GM12878 (cell line): ENCODE measurements around the gene PNISR. TPM values are rescaled to one million over a fixed set of nuclear protein-coding genes. Genes with fewer than 3 reads are reported as not detected.

Experiments used
- ATAC-seq: fragments of 200-7000 bp; cut with Tn5 transposase; 3 replicates; pipeline ENCODE4 v1.9.1; 2020; ENCODE audit warnings: mild to moderate bottlenecking, moderate library complexity
- BruUV-seq: library from RNA; stranded (reverse); fragments of 400-500 nt; replicated peaks from 2 replicates; lab custom pipeline; 2021; lab: Mats Ljungman, UMichigan
- CTCF ChIA-PET: fragments of 300-600 bp; sonication (Branson Sonifier 250); formaldehyde crosslinking; extraction: SDS; loops from one replicate; lab custom pipeline; 2021; ENCODE audit warnings: inconsistent platforms; lab: Yijun Ruan, JAX
- POLR2A ChIA-PET: fragments of 350-600 bp; formaldehyde crosslinking; extraction: SDS; loops from one replicate; lab custom pipeline; 2021; ENCODE audit warnings: inconsistent platforms; lab: Charles Lee
- RAD21 ChIA-PET: fragments of 300-600 bp; sonication (Branson Sonifier 250); formaldehyde crosslinking; loops from one replicate; lab custom pipeline; 2023; ENCODE audit warnings: antibody characterized with exemption; ENCODE audit not compliant: unreplicated experiment; lab: Charles Lee
- SMC1A ChIA-PET: fragments of 300-600 bp; sonication (Branson Sonifier 250); formaldehyde crosslinking; loops from one replicate; lab custom pipeline; 2023; ENCODE audit not compliant: unreplicated experiment, uncharacterized antibody; lab: Charles Lee
- DNase-seq: peaks from one replicate; pipeline ENCODE4 v3.0.0-alpha.2; 2011; ENCODE audit warnings: low read depth, low spot score
- FAIRE-seq: peaks from 3 replicates; lab custom pipeline; 2011; peaks lifted over from hg19 to GRCh38; lab: Jason Lieb, UNC
- H2AFZ ChIP-seq: 2 replicates; pipeline ENCODE4 v1.6.0; 2011; ENCODE audit warnings: low read depth, low read length, control low read depth; ENCODE audit not compliant: control insufficient read depth
- H3K27ac ChIP-seq: 2 replicates; pipeline ENCODE4 v1.5.1; 2011; ENCODE audit warnings: control low read depth; ENCODE audit not compliant: control insufficient read depth, insufficient read depth
- H3K27me3 ChIP-seq, 2 experiments: replicated peaks in 1 of 2; 2 replicates each; pipeline versions ENCODE4 v1.6.0 to v1.6.1; 2011; ENCODE audit warnings: low read length in 1 of 2; ENCODE audit not compliant: control insufficient read depth in 2 of 2, insufficient read depth in 2 of 2
- H3K36me3 ChIP-seq, 2 experiments: 2 replicates each; pipeline ENCODE4 v1.5.1; 2011; ENCODE audit warnings: low read length in 1 of 2; ENCODE audit not compliant: control insufficient read depth in 2 of 2, insufficient read depth in 2 of 2
- H3K4me1 ChIP-seq: 2 replicates; pipeline ENCODE4 v1.6.1; 2011; ENCODE audit warnings: mild to moderate bottlenecking, low read length, moderate library complexity, mixed read lengths; ENCODE audit not compliant: control insufficient read depth, insufficient read depth
- H3K4me2 ChIP-seq: 2 replicates; pipeline ENCODE4 v1.6.0; 2011; ENCODE audit warnings: control low read depth; ENCODE audit not compliant: control insufficient read depth, insufficient read depth
- H3K4me3 ChIP-seq: fragments of 200-600 bp; sonication (generic); 2 replicates; pipeline ENCODE4 v1.5.1; 2016
- H3K79me2 ChIP-seq: 2 replicates; pipeline ENCODE4 v1.6.0; 2011; ENCODE audit warnings: low read length; ENCODE audit not compliant: control insufficient read depth, insufficient read depth
- H3K9ac ChIP-seq: 2 replicates; pipeline ENCODE4 v1.8.0; 2011; ENCODE audit warnings: low read length, control low read depth, mixed read lengths; ENCODE audit not compliant: control insufficient read depth, insufficient read depth
- H3K9me3 ChIP-seq: replicated peaks from 3 replicates; pipeline ENCODE4 v1.5.1; 2011; ENCODE audit warnings: mild to moderate bottlenecking, low read length; ENCODE audit not compliant: control insufficient read depth, insufficient read depth
- H4K20me1 ChIP-seq: 2 replicates; pipeline ENCODE4 v1.6.0; 2011; ENCODE audit not compliant: control insufficient read depth, insufficient read depth
- BMI1 ChIP-seq: fragments of 450-650 bp; IDR thresholded peaks from 2 replicates; pipeline ENCODE4 v1.6.1; 2016; ENCODE audit warnings: mild to moderate bottlenecking, moderate library complexity, borderline replicate concordance
- HDGF ChIP-seq: fragments of 450-650 bp; IDR thresholded peaks from 2 replicates; pipeline ENCODE4 v1.6.1; 2016; ENCODE audit warnings: antibody characterized with exemption
- MEF2B ChIP-seq: fragments of 450-650 bp; IDR thresholded peaks from 2 replicates; pipeline ENCODE4 v1.6.1; 2018; ENCODE audit warnings: mild to moderate bottlenecking, moderate library complexity; ENCODE audit not compliant: partially characterized antibody, poor library complexity, severe bottlenecking
- NBN ChIP-seq: fragments of 450-650 bp; IDR thresholded peaks from 2 replicates; pipeline ENCODE4 v1.6.1; 2016
- NFXL1 ChIP-seq: fragments of 450-650 bp; IDR thresholded peaks from 2 replicates; pipeline ENCODE4 v1.6.1; 2017; ENCODE audit warnings: antibody characterized with exemption, mild to moderate bottlenecking, borderline replicate concordance
- NFYB ChIP-seq: IDR thresholded peaks from 2 replicates; pipeline ENCODE4 v1.6.1; 2011; ENCODE audit warnings: low read depth, mild to moderate bottlenecking, low read length, improper control_type of control experiment, moderate library complexity; ENCODE audit not compliant: insufficient read depth
- NRF1 ChIP-seq: conservative IDR thresholded peaks from 2 replicates; pipeline ENCODE4 v1.6.1; 2011; ENCODE audit warnings: mild to moderate bottlenecking, low read depth, low read length, improper control_type of control experiment
- PML ChIP-seq: IDR thresholded peaks from 2 replicates; pipeline ENCODE4 v1.6.1; 2012; ENCODE audit warnings: low read length, inconsistent platforms
- POLR2AphosphoS5 ChIP-seq: IDR thresholded peaks from 2 replicates; pipeline ENCODE4 v1.6.1; 2011; ENCODE audit warnings: mild to moderate bottlenecking, low read length, inconsistent platforms
- RAD51 ChIP-seq: fragments of 450-650 bp; IDR thresholded peaks from 2 replicates; pipeline ENCODE4 v1.6.1; 2016; ENCODE audit warnings: moderate library complexity, mild to moderate bottlenecking, inconsistent platforms
- SPI1 ChIP-seq: IDR thresholded peaks from 2 replicates; pipeline ENCODE4 v1.6.1; 2011; ENCODE audit warnings: low read depth, mild to moderate bottlenecking, low read length, moderate library complexity, borderline replicate concordance; ENCODE audit not compliant: insufficient read depth
- SRF ChIP-seq, 2 experiments: IDR thresholded peaks; 2 replicates each; pipeline ENCODE4 v1.6.1; 2011; ENCODE audit warnings: low read depth in 2 of 2, low read length in 2 of 2, mild to moderate bottlenecking in 1 of 2, moderate library complexity in 1 of 2
- TBL1XR1 ChIP-seq: IDR thresholded peaks from 2 replicates; pipeline ENCODE4 v1.6.1; 2012; ENCODE audit warnings: low read depth, low read length, improper control_type of control experiment
- ZBTB40 ChIP-seq: fragments of 450-650 bp; IDR thresholded peaks from 2 replicates; pipeline ENCODE4 v1.6.1; 2016; ENCODE audit warnings: mild to moderate bottlenecking, moderate library complexity, borderline replicate concordance
- in situ Hi-C: fragments of 300-500 bp; cut with MboI; formaldehyde crosslinking; loops from 9 replicates; pipeline ENCODE4 v1.14.3; 2018; ENCODE audit warnings: mixed read lengths
- intact Hi-C: fragments of 100-400 bp; cut with micrococcal nuclease; formaldehyde crosslinking; loops from one replicate; pipeline ENCODE4 v1.14.2; 2022; ENCODE audit not compliant: unreplicated experiment
- polyA plus RNA-seq, 11 experiments: library from polyadenylated mRNA; depleted of rRNA in 4 of 11; unstranded in 6 of 11; stranded (reverse) in 5 of 11; fragments of >200 nt; fragmentation: Nextera tagmentation in 4 of 11; fragmentation: Illumina TruSeq in 1 of 11; extraction: Ambion mirVana in 4 of 11; extraction: Trizol in 1 of 11; gene quantifications; 1 replicate in 1 of 11; 2 replicates in 10 of 11; pipeline versions ENCODE4 v1.2.1 to v1.2.3, GENCODE V29; 2011 to 2016; ENCODE audit warnings: inconsistent platforms in 2 of 11, missing spikeins in 2 of 11, low read depth in 1 of 11
- total RNA-seq, 4 experiments: library from RNA; depleted of rRNA in 3 of 4; stranded (reverse); fragments of >200 nt in 3 of 4; fragmentation: Illumina TruSeq in 1 of 4; extraction: Trizol in 1 of 4; gene quantifications; 2 replicates each; pipeline versions ENCODE4 v1.2.1 to v1.2.3, GENCODE V29; 2013 to 2021

The PNISR gene
- total and polyA plus RNA-seq, 10 of the 15 experiments (the other 5 are each of a cell fraction or from before 2014, with no cell fraction given) = 79.1 to 180 (median 105) TPM

- intact Hi-C loops = no loop called here
- BruUV-seq = no TSS peak
- no peaks in the 10 kb centered on the region for H3K9me3 ChIP-seq
- H3K27ac ChIP-seq = no peak overlapping the region
- no peaks in the 10 kb centered on the region for H3K36me3 ChIP-seq
- H3K4me3 ChIP-seq = no peak overlapping the region
- H3K4me2 ChIP-seq = no peak overlapping the region
- DNase-seq = no peak
- no peaks in the 10 kb centered on the region for H3K79me2 ChIP-seq
- FAIRE-seq = no peak
- RAD21 ChIA-PET = no interaction called here
- H3K9ac ChIP-seq = no peak overlapping the region
- CTCF ChIA-PET = interaction anchor here (0.6 to 1.6 kb wide), 7 partner anchors 8 to 1286 kb away, joined by 3 to 4 read pairs (median 3); partner anchors contain the start of gene COQ3
- H2AFZ ChIP-seq = no peak overlapping the region
- no peaks in the 10 kb centered on the region for H3K4me1 ChIP-seq
- H3K27me3 ChIP-seq = no peaks in the 10 kb centered on the region
- in situ Hi-C loops = no loop called here
- POLR2A ChIA-PET = interaction anchor here (0.6 kb wide), 1 partner anchor 9 kb away, joined by 3 read pairs; no protein-coding TSS in a partner anchor
- no peaks in the 10 kb centered on the region for H4K20me1 ChIP-seq
- ATAC-seq = no peak
- no peak for TF ChIP-seq BMI1
- no peak for TF ChIP-seq SPI1
- TF ChIP-seq NFXL1 = no peak
- no peak for TF ChIP-seq MEF2B
- TF ChIP-seq NRF1 = no peak
- TF ChIP-seq PML = no peak
- TF ChIP-seq TBL1XR1 = no peak
- TF ChIP-seq HDGF = no peak
- no peak for TF ChIP-seq ZBTB40
- TF ChIP-seq POLR2AphosphoS5 = no peak
- TF ChIP-seq NBN = no peak
- TF ChIP-seq NFYB = no peak
- no peak for TF ChIP-seq RAD51
- TF ChIP-seq SRF (IDR thresholded peaks at IDR 0.05; ENCODE audit: low read depth in 2 of 2, low read length in 2 of 2) = no peak
- SMC1A ChIA-PET = interaction anchor here (0.7 to 1.8 kb wide), 3 partner anchors 12 to 16 kb away, joined by 3 to 4 read pairs (median 4); no protein-coding TSS in a partner anchor
These were observed 46.5 kb downstream of the PNISR start for GRCh38 chr6:99378636-99379035.
